GM12891 (cell line): ENCODE measurements around the gene ASPG.

Experiments
- DNase-seq: peaks from one replicate; pipeline ENCODE4 v3.0.0; 2011; ENCODE audit warnings: low spot score; ENCODE audit not compliant: insufficient read length
- FAIRE-seq: peaks from 2 replicates; lab custom pipeline; 2011; peaks lifted over from hg19 to GRCh38; lab: Jason Lieb, UNC
- PAX5 ChIP-seq: IDR thresholded peaks from 2 replicates; pipeline ENCODE4 v1.6.1; 2011; ENCODE audit warnings: low read length, moderate library complexity, mild to moderate bottlenecking; ENCODE audit not compliant: insufficient read depth, severe bottlenecking
- POLR2A ChIP-seq: IDR thresholded peaks from 2 replicates; pipeline ENCODE4 v1.6.1; 2011; ENCODE audit warnings: low read depth, low read length, control low read depth
- POLR2AphosphoS5 ChIP-seq: IDR thresholded peaks from 2 replicates; pipeline ENCODE4 v1.6.1; 2011; ENCODE audit warnings: low read depth, low read length, control low read depth
- POU2F2 ChIP-seq: IDR thresholded peaks from 2 replicates; pipeline ENCODE4 v1.6.1; 2011; ENCODE audit warnings: low read depth, mild to moderate bottlenecking, control low read depth, low read length, moderate library complexity
- SPI1 ChIP-seq: IDR thresholded peaks from 2 replicates; pipeline ENCODE4 v1.6.1; 2011; ENCODE audit warnings: low read depth, low read length, control low read depth
- TAF1 ChIP-seq: IDR thresholded peaks from 2 replicates; pipeline ENCODE4 v1.6.1; 2011; ENCODE audit warnings: low read depth, low read length, control low read depth

The ASPG gene

DNA sequence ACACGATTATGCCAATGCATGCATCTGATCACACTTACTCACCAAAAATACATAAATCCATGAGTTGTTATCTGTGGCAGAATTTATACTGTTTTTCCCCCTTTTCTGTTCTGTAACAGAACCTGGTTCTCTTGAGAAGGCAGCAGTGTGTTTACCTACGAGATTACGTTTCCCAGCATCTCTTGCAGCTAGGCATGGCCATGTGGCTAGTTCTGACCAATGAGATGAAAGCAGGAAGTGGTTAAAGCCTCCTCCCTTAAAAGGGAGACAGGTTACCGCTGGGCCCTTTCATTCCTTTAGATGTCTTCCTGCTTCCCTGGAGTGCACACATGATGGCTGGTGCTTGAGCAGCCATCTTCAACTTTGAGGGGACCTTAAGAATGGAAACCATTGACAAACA lies 11.7 kb upstream of the ASPG start:
- DNase-seq (no peak), FAIRE-seq (no peak)
- TF ChIP-seq POLR2AphosphoS5 (no peak), TAF1 (no peak), PAX5 (no peak), POU2F2 (no peak), SPI1 (no peak), POLR2A (no peak)

DNA sequence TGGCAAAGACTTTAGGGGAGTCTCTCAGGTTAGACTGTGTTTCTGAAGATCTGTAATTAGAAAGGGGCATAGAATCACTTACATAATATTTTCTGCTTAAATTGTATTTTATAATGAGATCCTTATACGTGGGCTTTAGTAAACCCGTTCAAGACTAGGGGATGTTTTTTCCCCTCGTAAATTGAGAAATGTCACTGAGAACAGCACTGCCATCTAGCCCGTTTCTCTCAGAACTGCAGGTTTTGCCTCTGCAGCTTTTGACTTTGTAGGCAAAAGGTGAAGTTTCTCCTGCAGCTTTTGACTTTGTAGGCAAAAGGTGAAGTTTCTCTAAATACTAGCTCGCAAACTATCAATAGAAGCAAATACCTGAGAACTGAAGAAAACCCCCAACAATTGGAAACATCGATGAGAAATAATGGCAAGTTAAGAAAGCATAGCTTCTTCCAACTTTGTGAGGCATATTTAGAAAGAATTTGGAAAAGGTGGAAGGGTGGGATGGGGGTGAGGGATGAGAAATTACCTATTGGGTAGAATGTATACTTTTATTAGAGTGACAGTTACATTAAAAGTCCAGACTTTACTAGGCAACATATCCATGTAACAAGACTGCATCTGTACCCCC lies 9.9 kb upstream of the ASPG start:
- FAIRE-seq (no peak), DNase-seq (no peak)
- TF ChIP-seq POLR2AphosphoS5 = no peak
- no peak for TF ChIP-seq POLR2A
- TF ChIP-seq POU2F2 = no peak
- TF ChIP-seq SPI1 = no peak
- no peak for TF ChIP-seq PAX5
- no peak for TF ChIP-seq TAF1

DNA sequence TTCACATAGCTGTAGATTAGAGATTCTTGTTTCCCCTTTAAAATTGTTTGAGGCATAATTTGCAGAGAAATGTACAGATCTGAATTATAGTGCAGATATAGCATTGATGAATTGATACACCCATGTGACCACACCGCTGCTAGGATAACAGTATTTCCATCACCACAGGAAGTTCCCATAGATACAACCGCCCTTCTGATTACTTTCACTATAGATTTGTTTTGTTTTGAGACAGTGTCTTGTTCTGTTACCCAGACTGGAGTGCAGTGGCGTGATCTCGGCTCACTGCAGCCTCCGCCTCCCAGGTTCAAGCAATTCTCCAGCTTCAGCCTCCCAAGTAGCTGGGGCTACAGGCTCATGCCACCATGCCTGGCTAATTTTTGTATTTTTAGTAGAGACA lies 8.8 kb upstream of the ASPG start:
- TF ChIP-seq PAX5 (no peak), POLR2AphosphoS5 (no peak), POU2F2 (no peak), TAF1 (no peak), POLR2A (no peak), SPI1 (no peak)
- DNase-seq = no peak
- FAIRE-seq = no peak

DNA sequence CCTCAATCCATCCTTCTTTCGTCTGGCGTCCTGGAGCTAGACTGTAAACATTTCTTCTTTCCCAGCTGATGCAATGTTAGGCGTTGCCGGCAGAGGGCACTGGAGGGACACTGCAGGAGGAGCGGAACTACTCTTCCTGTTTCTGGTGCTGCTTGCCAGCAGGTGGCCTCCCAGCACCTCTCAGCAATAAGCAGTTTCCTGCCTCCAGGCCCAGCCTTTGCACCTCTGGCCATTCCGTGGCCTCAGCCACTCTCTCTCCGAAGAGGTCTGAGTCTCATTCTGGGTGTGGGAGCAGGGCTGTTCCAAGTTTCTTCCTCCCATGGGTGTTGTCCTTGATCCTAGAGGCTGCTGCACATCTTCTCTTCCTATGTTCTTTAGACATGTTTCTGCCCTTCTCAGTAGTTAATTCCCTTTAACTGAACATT lies 7.5 kb upstream of the ASPG start:
- no peak for TF ChIP-seq POLR2AphosphoS5
- TF ChIP-seq PAX5 = no peak
- TF ChIP-seq POU2F2 = no peak; the same call in 1 of the 2 replicates
- no peak for TF ChIP-seq POLR2A
- TF ChIP-seq SPI1 = peak; percentile 86
- FAIRE-seq = peak; percentile 97
- DNase-seq = peak; percentile 91

DNA sequence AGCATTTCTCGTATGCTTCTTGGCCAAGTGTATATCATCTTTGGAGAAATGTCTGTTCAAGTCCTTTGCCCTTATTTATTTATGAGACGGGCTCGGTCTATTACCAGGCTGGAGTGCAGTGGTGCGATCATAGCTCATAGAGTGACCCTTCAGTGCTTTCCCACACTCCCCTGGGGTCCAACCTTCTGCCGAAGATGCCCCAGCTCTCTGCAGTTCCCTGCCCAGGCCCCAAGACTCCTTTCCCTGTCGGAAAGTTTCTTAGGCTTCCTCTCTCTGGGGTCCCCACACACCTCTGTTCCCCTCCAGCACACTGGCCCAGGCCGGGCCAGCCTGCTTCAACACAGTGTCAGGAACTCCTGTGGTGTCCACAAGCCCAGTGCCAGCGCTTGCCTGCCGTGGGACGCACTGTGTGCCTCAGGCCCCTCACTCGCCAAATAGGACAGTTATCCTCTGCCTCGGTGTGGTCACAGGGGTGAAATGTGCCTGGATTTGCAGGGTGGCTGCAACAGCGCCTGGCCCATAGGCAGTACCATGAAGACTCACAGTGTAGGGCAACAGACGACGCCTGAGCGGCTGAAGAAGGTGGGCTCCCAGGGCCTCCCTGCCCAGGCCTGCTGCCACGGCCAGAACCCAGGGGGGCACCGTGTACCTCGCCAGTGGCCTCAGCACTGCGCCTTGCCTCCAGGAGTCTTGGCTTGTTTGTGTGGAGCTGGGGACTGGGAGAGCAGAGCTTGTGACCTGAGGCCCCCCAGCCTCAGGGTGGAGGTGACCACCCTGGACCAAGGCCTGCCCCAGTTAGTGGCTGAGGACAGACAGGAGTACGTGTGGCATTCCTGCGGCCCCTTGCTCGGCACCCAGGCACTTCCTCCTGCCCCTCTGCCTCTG lies 4.9 kb upstream of the ASPG start:
- DNase-seq (no peak), FAIRE-seq (no peak)
- TF ChIP-seq PAX5 (no peak), SPI1 (no peak), POU2F2 (no peak), POLR2AphosphoS5 (no peak)

DNA sequence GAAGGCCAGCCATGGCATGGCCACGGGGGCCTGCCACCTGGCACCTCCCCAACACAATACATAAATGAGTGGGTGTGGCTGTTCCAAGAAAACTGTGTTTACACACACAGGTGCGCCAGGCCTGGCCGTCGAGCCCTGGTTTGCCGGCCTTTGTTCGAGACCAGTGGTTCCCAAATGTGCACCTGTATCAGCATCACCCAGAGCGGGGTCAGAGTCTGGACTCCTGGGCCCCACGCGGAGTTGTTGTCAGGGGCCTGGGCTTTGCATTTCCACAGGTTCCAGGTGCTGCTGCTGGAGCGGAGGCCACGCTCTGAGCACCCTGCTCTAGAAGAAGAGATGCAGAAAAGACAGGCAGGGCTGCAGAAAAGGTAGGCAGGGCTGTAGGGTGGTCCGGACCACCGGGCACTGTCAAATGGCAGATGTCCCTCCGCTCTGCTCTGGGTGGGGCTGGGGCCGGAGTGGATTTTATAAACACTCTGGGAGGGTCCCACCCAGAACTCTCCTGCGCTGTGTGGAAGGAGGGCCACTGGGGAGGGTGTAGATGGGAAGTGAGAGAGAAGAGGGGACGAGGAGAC lies 4.2 kb upstream of the ASPG start:
- no peak for FAIRE-seq

DNA sequence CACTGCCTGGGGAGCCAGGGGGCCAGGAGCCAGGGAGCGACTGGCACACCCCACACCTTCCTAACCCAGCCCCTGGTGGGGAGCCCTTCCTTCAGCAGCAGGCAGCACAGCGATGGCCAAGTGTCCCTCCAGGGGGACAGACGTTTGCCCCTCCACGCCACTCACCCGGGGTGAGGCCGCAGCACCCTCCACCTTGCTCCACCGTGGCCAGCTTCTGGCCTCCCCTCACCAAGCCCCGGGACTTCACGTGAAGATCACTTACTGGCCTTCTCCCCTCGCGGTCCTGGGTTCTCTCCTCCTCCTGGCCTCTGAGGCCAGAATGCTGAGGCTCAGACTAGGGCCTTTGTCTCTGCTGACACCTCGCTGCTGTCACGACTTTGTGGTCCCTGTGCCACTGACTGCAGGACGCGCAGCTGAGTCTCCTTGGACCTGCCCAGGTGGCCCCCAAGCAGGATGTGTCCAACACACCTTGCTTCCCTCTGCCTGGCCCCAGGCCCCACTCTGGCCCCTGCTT lies 3.5 kb upstream of the ASPG start:
- peak; percentile 11 for DNase-seq
- TF ChIP-seq PAX5 (no peak), TAF1 (no peak), POU2F2 (no peak), POLR2A (no peak), SPI1 (no peak), POLR2AphosphoS5 (no peak)
- no peak for FAIRE-seq

More for the DNA sequence above, 4.2 kb upstream of the ASPG start:
- no peak for DNase-seq
- TF ChIP-seq PAX5 (no peak), TAF1 (no peak), POU2F2 (no peak), SPI1 (no peak), POLR2AphosphoS5 (no peak), POLR2A (no peak)

DNA sequence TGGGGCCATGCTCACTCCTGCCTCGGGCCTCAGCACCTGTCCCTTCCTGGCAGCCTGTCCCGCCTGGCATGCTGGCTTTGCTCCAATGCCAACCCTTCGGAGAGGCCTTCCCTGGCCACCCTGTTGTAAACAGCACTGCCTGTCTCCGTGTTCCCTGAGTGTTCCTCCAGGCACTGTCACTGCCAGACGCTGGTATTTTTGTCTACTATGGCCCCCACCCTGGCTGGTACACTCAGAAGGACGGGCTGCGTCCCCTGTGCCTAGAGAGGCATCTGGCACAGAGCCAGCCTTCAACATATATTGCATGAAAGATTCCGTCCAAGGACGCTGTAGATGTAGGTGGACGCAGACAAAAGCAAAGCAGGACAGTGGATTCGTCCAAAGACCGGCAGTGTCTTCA lies 2.7 kb upstream of the ASPG start:
- FAIRE-seq (no peak), DNase-seq (no peak)

DNA sequence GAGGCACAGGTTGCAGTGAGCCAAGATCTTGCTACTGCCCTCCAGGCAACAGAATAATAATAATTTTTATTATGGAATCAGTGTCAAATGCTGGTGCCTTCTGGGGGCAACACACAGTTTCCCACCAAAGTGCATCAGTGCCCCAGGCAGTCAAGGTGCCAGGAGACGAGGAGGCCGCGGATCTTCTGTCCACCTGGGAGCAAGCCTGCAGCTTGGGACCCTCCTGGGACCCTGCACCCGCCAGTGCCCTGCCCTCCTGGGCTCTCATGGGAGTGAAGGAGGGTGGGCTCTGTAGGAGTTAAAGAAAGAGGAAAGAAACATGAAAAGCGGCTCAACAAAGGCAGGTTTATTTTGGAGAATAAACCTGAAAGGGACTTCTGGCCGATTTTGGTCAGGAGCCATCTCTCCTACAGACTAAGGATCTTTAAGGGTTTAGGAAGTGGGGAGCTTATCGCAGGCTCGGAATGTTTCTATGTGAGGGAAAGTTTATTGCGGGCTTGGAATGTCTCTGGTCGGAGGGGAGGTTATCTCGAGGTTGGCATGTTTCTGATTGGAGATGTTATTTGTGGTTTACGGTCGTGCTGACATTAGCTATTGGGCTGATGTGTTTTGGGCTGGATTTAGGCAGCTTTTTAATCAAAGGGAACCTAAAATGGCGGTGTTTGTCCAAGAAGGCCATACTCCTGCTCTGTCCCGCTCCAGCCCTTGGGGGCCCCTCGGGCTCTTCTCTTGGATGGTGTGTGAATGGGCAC lies 1.1 kb upstream of the ASPG start:
- DNase-seq (no peak), FAIRE-seq (no peak)
- TF ChIP-seq PAX5 (no peak), SPI1 (no peak), POLR2A (no peak), POU2F2 (no peak), TAF1 (no peak), POLR2AphosphoS5 (no peak)

More for the DNA sequence above, 2.7 kb upstream of the ASPG start:
- TF ChIP-seq TAF1 (no peak), POLR2A (no peak), PAX5 (no peak), POLR2AphosphoS5 (no peak), POU2F2 (no peak), SPI1 (no peak)
